Activated naive CD8-positive, alpha-beta T cell treated with anti-CD3 and anti-CD28 coated beads, Interleukin-2, amount 10 ng/mL, durations not matched to agents 7 days and 5 days (primary cell): Measurements from ENCODE around the gene SNTA1. TPM values are rescaled to one million over a fixed set of nuclear protein-coding genes. Genes with fewer than 3 reads are reported as not detected.
"Not testable (repeated sequence)": the region's sequence is repeated elsewhere in the genome, so short reads cannot be mapped to it uniquely, and the experiment has no call there.

ENCODE experiments used
- ATAC-seq: fragments of 150-1000 bp; cut with Tn5 transposase; one replicate; pipeline ENCODE4 v1.10.0; 2021; ENCODE audit warnings: low read depth, moderate library complexity
- POLR2A ChIA-PET: fragments of 350-600 bp; sonication (Branson Sonifier 250); formaldehyde crosslinking; loops from one replicate; lab custom pipeline; 2021; ENCODE audit warnings: antibody characterized with exemption; lab: Charles Lee
- DNase-seq: peaks from one replicate; pipeline ENCODE4 v3.0.0; 2021
- H3K27ac Mint-ChIP-seq: one replicate; pipeline ENCODE4 v1.8.0; 2022; ENCODE audit warnings: mild to moderate bottlenecking, mixed read lengths
- H3K27me3 Mint-ChIP-seq: one replicate; pipeline ENCODE4 v1.8.0; 2022; ENCODE audit warnings: mild to moderate bottlenecking, moderate library complexity, mixed read lengths
- H3K36me3 Mint-ChIP-seq: one replicate; pipeline ENCODE4 v1.8.0; 2021; ENCODE audit warnings: mild to moderate bottlenecking, mixed read lengths
- H3K4me1 Mint-ChIP-seq: one replicate; pipeline ENCODE4 v1.8.0; 2021; ENCODE audit warnings: mixed read lengths
- H3K4me3 Mint-ChIP-seq: one replicate; pipeline ENCODE4 v1.8.0; 2022; ENCODE audit warnings: mild to moderate bottlenecking, moderate library complexity, mixed read lengths
- H3K9me3 Mint-ChIP-seq: one replicate; pipeline ENCODE4 v1.8.0; 2021; ENCODE audit warnings: mixed read lengths
- total RNA-seq, 2 experiments: library from RNA; stranded (reverse); gene quantifications; one replicate each; pipeline ENCODE4 v1.2.3, GENCODE V29; 2021

The SNTA1 gene
- total RNA-seq, 2 experiments from 2014 or later: 10.1 to 10.6 TPM

DNA sequence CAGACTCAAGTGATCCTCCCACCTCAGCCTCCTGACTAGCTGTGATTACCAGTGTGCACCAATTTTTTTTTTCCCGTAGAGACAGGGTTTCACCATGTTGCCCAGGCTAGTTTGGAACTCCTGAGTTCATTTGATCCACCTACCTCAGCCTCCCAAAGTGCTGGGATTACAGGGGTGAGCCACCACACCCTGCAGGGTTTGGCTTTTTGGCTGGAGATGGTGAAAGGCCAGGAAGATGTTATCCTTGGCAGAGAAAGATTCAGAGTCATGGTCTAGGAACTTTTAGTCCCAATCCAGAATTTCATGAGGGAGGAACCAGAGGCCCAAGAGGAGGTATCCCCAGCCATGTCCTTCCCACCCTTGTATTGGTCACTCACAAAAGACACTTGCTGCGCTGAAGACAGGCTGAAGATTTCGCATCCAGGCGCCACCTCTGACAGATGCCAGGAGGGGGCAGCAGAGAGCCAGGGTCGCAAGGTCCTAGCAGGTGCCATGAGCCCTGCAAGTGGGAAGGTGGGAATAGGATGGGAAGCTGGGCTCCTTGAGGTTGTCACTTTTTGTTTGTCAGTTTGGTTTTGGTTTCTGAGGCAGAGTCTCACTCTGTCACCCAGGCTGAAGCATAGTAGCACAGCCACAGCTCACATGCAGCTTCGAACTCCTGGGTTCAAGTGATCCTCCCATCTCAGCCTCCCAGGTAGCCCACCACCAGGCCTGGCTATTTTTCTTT is 13.5 kb upstream of the SNTA1 start:
- ATAC-seq (peak; percentile 87), DNase-seq (peak; percentile 83)
- H3K9me3 Mint-ChIP-seq, H3K27ac Mint-ChIP-seq, H3K4me3 Mint-ChIP-seq, H3K27me3 Mint-ChIP-seq, H3K4me1 Mint-ChIP-seq, H3K36me3 Mint-ChIP-seq: not testable (repeated sequence)
- POLR2A ChIA-PET: interaction anchor here (0.7 kb wide), 1 partner anchor 282 kb away, joined by 4 read pairs; no protein-coding TSS in a partner anchor

DNA sequence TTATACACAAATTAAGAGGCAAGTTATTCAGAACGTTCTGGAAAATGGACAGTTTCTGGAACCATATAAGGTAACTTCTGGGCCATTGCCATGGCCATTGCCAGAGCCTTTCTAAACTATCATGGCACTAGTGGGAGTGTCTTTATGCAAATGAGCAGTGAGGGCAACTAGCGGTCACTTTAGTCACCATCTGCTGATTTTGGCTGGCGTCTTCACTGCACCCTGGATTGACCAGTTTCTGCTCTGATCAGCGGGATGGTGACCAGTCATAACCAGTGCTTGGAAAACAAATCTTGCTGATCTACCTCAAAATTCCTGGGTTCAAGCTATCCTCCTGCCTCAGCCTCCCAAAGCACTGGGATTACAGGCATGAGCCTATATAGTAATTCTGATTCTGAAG is 7.3 kb upstream of the SNTA1 start:
- Mint-ChIP-seq H3K36me3 (no peaks in the 10 kb centered on the region), H3K27me3 (no peaks in the 10 kb centered on the region), H3K4me1 (peaks cover 9% of the 10 kb centered on the region), H3K9me3 (peaks cover 1% of the 10 kb centered on the region), H3K27ac (no peak overlapping the region), H3K4me3 (no peak overlapping the region)
- DNase-seq: no peak
- no peak for ATAC-seq
- POLR2A ChIA-PET: no interaction called here

DNA sequence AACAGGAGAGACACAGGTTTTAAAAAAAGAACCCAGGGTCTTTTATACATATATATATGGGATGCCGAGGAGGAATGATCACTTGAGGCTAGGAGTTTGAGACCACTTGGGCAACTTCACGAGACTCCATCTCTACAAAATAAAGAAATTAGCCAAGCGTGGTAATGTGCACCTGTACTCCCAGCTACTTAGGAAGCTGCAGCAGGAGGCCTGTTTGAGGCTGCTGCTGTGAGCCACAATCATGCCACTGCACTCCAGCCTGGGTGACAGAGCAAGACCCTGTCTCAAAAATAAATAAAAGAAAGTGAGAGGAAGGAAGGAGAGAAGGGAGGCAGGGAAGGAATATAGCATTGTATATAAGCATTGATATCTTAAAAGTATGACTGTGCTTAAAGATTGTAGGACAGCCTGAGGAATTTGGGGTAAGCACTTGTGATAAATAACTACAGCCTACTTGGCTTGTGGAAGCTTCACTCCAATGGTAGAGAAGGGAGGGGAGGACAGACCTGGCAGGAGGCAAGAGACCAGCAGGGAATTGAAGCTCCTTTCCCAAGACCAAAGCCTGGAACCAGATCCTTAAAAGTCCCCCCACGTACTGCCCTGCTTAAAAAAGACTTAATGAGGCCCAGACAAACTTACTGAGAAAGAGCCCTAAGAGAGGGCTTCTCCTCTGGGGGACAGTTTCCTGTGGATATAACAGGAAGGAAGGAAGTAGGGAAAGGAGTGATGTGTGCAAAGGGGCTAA is 2.5 kb upstream of the SNTA1 start:
- Mint-ChIP-seq H3K36me3 (no peaks in the 10 kb centered on the region), H3K27ac (no peak overlapping the region), H3K9me3 (peaks cover 1% of the 10 kb centered on the region), H3K4me1 (peaks cover 21% of the 10 kb centered on the region), H3K4me3 (no peak overlapping the region), H3K27me3 (peaks cover 6% of the 10 kb centered on the region)
- no peak for DNase-seq
- POLR2A ChIA-PET: no interaction called here
- ATAC-seq: no peak

DNA sequence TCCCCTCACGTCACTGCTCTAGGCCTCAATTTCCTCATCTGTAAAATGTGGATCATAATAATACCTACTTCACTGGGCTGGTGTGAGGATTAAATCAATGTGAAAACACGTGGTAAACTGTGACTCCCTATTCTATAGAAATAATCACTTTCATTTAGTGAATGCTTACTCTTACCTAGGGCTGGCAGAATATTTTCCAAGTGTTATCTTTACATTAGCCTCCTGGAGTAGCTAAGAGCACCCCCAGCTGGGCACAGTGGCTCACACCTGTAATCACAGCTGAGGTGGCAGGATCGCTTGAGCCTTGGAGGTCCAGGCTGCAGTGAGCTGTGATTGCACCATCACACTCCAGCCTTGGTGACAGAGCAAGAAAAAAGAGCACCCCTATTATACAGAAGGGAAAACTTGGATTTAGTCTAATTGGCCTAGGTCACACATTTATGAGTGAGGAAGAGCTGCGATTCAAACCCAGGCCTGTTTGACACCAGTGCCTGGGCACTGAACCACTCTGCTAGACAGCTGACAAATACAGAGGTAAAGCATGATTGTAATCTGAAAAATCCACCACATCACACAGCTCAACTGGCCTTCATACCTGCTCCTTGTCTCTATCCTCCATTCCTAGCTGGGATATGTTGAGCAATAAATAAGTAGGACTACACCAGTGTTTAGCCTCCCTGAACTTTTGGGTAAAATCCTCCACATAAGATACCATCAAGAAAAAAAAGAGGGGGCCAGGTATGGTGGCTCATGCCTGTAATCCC is 1.4 kb upstream of the SNTA1 start:
- Mint-ChIP-seq H3K27me3 (peaks cover 7% of the 10 kb centered on the region), H3K4me1 (peaks cover 21% of the 10 kb centered on the region), H3K27ac (peak overlapping the region; percentile 92), H3K36me3 (no peaks in the 10 kb centered on the region), H3K4me3 (peak overlapping the region; percentile 91), H3K9me3 (peaks cover 1% of the 10 kb centered on the region)
- DNase-seq (peak; percentile 40), ATAC-seq (no peak)
- POLR2A ChIA-PET: interaction anchor here (0.5 to 3.1 kb wide), 10 partner anchors 11 to 920 kb away, joined by 3 to 34 read pairs (median 5); partner anchors contain the start of genes ACTL10, CBFA2T2, CDK5RAP1 and PXMP4

DNA sequence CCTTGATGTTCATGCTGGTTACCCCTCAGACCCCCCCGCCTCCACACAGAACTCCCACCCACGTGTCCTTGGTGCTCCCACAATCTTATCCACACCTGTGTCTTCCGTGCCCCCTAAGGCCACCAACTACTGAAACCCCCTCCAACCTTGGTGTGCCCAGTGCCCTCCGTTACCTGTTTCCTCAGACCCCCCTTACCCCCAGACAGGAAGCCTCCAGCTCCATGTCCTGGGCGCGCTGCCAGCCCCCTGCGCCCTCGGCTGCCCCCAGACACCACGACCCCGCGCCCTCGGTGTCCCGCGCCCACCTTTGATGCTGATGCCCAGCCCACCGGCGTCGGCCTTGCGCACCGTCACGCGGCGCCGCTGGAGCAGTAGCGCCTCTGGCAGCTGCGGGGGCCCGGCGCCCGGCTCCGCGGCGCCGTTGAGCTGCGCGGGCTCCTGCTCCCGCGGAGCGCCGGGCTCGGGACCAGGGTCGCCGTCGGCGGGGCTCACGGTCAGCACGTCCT is 504 bp downstream of the SNTA1 start:
- H3K27ac Mint-ChIP-seq: peak overlapping the region; percentile 56
- H3K4me1 Mint-ChIP-seq: peaks cover 21% of the 10 kb centered on the region
- H3K9me3 Mint-ChIP-seq: no peaks in the 10 kb centered on the region
- peak overlapping the region; percentile 81 for H3K4me3 Mint-ChIP-seq
- DNase-seq: no peak
- ATAC-seq: peak; percentile 8
- no peaks in the 10 kb centered on the region for H3K36me3 Mint-ChIP-seq
- POLR2A ChIA-PET: interaction anchor here (1.0 to 3.1 kb wide), 9 partner anchors 11 to 669 kb away, joined by 3 to 34 read pairs (median 5); partner anchors contain the start of genes ACTL10, CBFA2T2, CDK5RAP1 and EIF2S2
- H3K27me3 Mint-ChIP-seq: peaks cover 7% of the 10 kb centered on the region

DNA sequence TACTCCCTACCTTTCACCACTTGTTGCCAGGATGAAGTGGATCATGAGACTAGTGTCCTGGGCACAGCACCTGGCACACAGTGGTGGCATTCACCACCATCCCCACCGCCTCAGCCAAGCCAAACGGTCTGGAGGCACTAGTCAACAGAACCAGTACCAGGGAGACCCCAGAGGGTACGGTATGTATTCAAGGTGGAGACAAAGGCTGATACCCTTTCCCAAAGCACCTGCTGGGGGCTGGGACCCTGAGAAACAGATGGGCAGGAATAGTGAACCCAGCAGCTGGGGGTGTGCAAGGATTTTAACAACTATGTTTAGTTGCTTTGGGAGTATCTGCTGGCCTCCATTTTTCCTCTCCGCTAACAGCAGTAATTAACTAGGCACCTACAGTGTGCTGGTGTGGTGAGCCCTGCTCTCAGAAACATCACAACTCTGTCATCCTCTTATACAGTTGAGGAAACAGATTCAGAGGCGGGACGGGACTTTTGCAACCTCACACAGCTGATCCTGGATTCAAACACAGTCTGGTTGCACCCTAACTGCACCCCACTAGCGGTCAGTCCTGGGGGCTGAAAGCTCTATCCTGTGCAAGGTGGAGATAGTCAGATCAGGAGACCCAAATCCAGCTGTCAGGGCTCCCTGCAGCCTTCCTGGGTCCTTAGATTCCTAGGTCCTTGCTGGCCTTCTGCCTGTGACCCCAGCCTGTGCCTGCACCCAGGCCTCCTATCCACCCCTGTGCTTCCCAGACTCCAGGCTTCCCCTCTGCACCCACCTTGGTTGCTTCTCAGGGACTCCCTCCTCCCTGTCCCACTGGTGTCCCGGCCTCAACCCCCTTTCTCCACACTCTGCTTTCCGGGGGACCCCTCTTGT is 1.2 kb downstream of the SNTA1 start:
- Mint-ChIP-seq H3K4me1 (peaks cover 21% of the 10 kb centered on the region), H3K4me3 (peak overlapping the region; percentile 81), H3K27ac (peak overlapping the region; percentile 56), H3K36me3 (no peaks in the 10 kb centered on the region), H3K9me3 (no peaks in the 10 kb centered on the region), H3K27me3 (peaks cover 7% of the 10 kb centered on the region)
- no peak for ATAC-seq
- POLR2A ChIA-PET: interaction anchor here (1.2 to 3.1 kb wide), 5 partner anchors 11 to 237 kb away, joined by 3 to 34 read pairs (median 4); partner anchors contain the start of genes CBFA2T2 and CDK5RAP1
- DNase-seq: peak; percentile 33

DNA sequence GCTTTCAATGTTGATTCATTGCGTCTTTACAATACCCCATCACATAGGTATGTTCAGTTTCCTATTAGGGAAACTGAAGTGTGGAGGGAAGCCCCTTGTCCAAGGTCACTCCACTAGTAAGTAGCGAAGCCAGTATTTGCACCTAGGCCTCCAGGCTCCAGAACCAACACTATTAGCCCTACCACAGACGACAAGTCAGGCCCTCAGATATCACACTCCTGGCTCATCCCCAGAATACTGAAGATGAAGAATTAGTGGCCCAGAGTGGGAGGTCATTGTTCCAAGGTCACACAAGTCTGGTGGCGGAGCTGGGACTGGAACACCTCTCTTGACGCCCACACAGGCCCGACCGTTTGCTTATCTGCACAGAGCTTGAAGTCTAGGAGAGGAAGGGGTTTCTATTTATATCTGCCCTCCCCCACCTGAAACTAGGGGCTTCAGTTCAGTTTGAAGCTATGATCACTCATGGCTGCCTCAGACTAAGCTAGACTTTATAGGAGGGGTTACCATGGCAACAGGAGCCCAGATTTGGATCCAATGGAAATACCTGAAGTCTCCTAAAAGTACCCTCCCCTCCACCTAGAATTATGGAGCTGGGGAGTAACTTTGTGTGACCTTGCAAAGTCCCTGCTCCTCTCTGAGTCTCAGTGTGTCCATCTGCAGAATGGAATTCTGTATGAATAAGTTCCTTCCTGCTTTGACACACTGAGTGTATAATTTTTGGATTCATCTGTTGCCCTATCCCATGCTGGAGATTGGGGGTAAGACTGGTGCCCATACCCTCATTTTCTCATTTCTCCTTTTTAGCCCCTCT is 2.2 kb downstream of the SNTA1 start:
- Mint-ChIP-seq H3K4me3 (no peak overlapping the region), H3K36me3 (no peaks in the 10 kb centered on the region), H3K9me3 (no peaks in the 10 kb centered on the region), H3K4me1 (peaks cover 17% of the 10 kb centered on the region), H3K27ac (no peak overlapping the region), H3K27me3 (peaks cover 7% of the 10 kb centered on the region)
- DNase-seq (no peak), ATAC-seq (no peak)
- POLR2A ChIA-PET: no interaction called here

DNA sequence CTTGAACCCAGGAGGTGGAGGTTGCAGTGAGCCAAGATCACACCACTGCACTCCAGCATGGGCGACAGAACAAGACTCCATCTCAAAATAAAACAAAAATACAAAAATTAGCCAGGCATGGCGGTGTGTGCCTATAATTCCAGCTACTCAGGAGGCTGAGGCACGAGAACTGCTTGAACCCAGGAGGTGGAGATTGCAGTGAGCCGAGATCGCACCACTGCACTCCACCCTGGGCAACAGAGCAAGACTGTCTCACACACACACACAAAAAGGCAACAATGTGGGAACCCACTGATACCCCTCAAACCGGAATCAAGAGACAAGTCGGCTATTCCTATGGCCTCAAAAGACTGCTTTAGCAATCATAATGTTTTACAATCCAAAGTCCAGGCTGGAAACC is 3.0 kb downstream of the SNTA1 start:
- H3K36me3 Mint-ChIP-seq, POLR2A ChIA-PET, H3K9me3 Mint-ChIP-seq, H3K4me3 Mint-ChIP-seq, ATAC-seq, H3K27me3 Mint-ChIP-seq, DNase-seq, H3K27ac Mint-ChIP-seq: not testable (repeated sequence)
- peaks cover 11% of the 10 kb centered on the region for H3K4me1 Mint-ChIP-seq

DNA sequence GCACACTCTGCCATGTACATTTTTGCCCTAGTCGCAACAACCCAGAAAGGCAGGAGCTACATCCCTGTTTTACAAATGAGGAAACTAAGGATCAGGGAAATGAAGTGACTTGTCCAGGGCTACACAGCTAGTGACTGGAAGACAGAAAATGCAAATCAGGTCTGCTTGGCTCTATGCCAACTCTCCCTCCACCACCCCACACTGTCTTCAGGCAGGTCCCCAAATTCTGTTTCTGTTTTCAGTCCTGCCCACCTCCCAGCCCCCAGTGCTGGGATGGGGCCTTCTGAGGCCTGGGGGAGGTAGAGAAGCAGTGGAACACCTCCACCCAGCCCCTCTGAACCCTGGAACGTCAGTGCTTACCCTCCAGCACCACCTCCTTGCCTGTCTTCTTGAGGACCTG is 5.1 kb downstream of the SNTA1 start:
- ATAC-seq (no peak), DNase-seq (no peak)
- POLR2A ChIA-PET: no interaction called here
- Mint-ChIP-seq H3K9me3 (no peaks in the 10 kb centered on the region), H3K36me3 (peaks cover 3% of the 10 kb centered on the region), H3K27me3 (peaks cover 7% of the 10 kb centered on the region), H3K4me1 (peaks cover 4% of the 10 kb centered on the region), H3K27ac (no peak overlapping the region), H3K4me3 (no peak overlapping the region)

DNA sequence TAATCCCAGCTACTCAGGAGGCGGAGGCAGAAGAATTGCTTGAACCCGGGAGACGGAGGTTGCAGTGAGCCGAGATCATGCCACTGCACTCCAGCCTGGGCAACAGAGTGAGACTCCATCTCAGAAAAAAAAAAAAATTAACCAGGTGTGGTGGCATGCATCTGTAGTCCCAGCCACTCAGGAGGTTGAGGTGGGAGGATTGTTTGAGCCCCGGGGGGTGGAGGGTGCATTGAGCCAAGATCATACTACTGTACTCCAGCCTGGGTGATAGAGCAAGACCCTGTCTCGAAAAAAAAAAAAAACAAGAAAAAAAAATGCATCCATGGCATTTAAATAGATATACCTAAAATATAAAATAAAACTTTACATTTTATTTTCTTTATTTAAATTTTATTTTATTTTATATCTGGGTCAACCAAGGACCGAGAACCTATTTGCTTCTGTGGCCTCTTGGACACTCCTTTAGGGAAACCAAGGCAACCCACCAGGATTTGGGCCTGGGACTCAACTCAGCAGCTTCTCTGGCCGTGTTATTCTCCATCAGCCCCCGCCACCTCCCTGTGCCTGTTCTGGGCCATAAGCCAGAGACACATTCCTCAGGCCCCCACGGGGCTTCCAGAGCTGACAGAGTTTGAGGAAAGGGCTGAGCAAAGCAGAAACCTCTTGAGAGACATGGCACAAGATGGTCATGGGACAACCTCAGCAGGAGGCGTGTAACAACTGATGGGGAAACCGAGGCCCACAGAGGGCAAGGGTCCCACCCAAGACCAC is 6.2 kb downstream of the SNTA1 start:
- POLR2A ChIA-PET: interaction anchor here (0.6 kb wide), 1 partner anchor 16 kb away, joined by 3 read pairs; no protein-coding TSS in a partner anchor
- H3K4me3 Mint-ChIP-seq: no peak overlapping the region
- no peaks in the 10 kb centered on the region for H3K4me1 Mint-ChIP-seq
- peaks cover 5% of the 10 kb centered on the region for H3K27me3 Mint-ChIP-seq
- no peaks in the 10 kb centered on the region for H3K9me3 Mint-ChIP-seq
- ATAC-seq (no peak), DNase-seq (no peak)
- H3K36me3 Mint-ChIP-seq: peaks cover 3% of the 10 kb centered on the region
- H3K27ac Mint-ChIP-seq: no peak overlapping the region

DNA sequence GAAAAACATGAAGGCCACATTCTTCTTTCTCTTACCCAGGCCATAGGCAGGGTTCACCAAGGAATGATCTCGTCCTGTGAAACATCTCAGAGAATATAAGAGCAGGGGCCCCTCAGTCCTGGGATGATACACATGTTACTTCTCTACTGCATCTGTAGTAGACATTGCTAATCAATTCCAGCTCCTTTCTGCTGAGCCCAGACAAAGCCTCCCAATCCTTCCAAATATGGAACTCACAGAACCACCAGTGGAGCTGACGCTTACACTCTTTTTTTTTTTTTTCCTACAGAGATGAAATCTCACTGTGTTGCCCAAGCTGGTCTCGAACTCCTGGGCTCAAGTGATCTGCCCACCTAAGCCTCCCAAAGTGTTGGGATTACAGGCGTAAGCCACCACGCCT is 9.1 kb downstream of the SNTA1 start:
- Mint-ChIP-seq H3K4me3 (no peak overlapping the region), H3K4me1 (no peaks in the 10 kb centered on the region), H3K27me3 (no peaks in the 10 kb centered on the region), H3K9me3 (no peaks in the 10 kb centered on the region), H3K36me3 (peaks cover 3% of the 10 kb centered on the region), H3K27ac (peak overlapping the region; percentile 1)
- ATAC-seq (no peak), DNase-seq (no peak)
- POLR2A ChIA-PET: interaction anchor here (0.5 kb wide), 2 partner anchors 10 to 32 kb away, joined by 3 read pairs; no protein-coding TSS in a partner anchor
